ENCODE results near the gene COL4A2. TPM values are rescaled to one million over a fixed set of nuclear protein-coding genes. Genes with fewer than 3 reads are reported as not detected.

Gene COL4A2
- polyA plus RNA-seq, 3 donors = 93.5 to 632 (median 260) TPM

- no peak overlapping the region for H3K27ac ChIP-seq (ENCODE audit: low read depth, low read length)
- WGBS, 3 donors = 53 to 67% (median 64%) methylated on average over 3 of the region's 3 CpGs
These were observed 6.8 kb upstream of the COL4A2 start for GRCh38 chr13:110300090-110300815.

- H3K27ac ChIP-seq (ENCODE audit: low read depth, low read length) = no peak overlapping the region
- 46 to 52% (median 50%) methylated on average over 5 of the region's 5 CpGs for WGBS, 3 donors
These were observed 6.0 kb upstream of the COL4A2 start for GRCh38 chr13:110301083-110301482.

GRCh38 chr13:110301606-110302553 lies 5.2 kb upstream of the COL4A2 start:
- H3K27ac ChIP-seq (ENCODE audit: low read depth, low read length) = no peak overlapping the region
- WGBS, 3 donors = 59 to 64% (median 60%) methylated on average over 20 to 21 of the region's 21 CpGs

GRCh38 chr13:110302997-110303396 lies 4.1 kb upstream of the COL4A2 start:
- WGBS, 3 donors = 43 to 83% (median 82%) methylated on average over 2 of the region's 2 CpGs

GRCh38 chr13:110303644-110304043 lies 3.4 kb upstream of the COL4A2 start:
- H3K27ac ChIP-seq (ENCODE audit: low read depth, low read length) = no peak overlapping the region
- 34 to 73% (median 68%) methylated on average over 7 of the region's 7 CpGs for WGBS, 3 donors

More at GRCh38 chr13:110302997-110303396, 4.1 kb upstream of the COL4A2 start:
- H3K27ac ChIP-seq (ENCODE audit: low read depth, low read length) = no peak overlapping the region

- WGBS, 3 donors = 34 to 58% (median 56%) methylated on average over 4 of the region's 4 CpGs
- no peak overlapping the region for H3K27ac ChIP-seq (ENCODE audit: low read depth, low read length)
These were observed 2.8 kb upstream of the COL4A2 start for GRCh38 chr13:110304256-110304655.

GRCh38 chr13:110305001-110305400 lies 2.1 kb upstream of the COL4A2 start:
- no peak overlapping the region for H3K27ac ChIP-seq (ENCODE audit: low read depth, low read length)
- 17 to 34% (median 27%) methylated on average over 4 of the region's 4 CpGs for WGBS, 3 donors

GRCh38 chr13:110305544-110305943 lies 1.5 kb upstream of the COL4A2 start:
- 23 to 42% (median 31%) methylated on average over 2 of the region's 2 CpGs for WGBS, 3 donors
- H3K27ac ChIP-seq (ENCODE audit: low read depth, low read length) = no peak overlapping the region

GRCh38 chr13:110305949-110306339 lies 1.1 kb upstream of the COL4A2 start:
- no peak overlapping the region for H3K27ac ChIP-seq (ENCODE audit: low read depth, low read length)
- 5 to 21% (median 9%) methylated on average over 6 of the region's 6 CpGs for WGBS, 3 donors

GRCh38 chr13:110306340-110306959 lies 634 bp upstream of the COL4A2 start:
- 3 to 4% (median 3%) methylated on average over 53 of the region's 53 CpGs for WGBS, 3 donors
- peak overlapping the region; percentile 85 for H3K27ac ChIP-seq (ENCODE audit: low read depth, low read length)

GRCh38 chr13:110307767-110308655 lies 927 bp downstream of the COL4A2 start:
- H3K27ac ChIP-seq (ENCODE audit: low read depth, low read length) = no peak overlapping the region
- WGBS, 3 donors = 1 to 2% (median 2%) methylated on average over 64 of the region's 64 CpGs

- H3K27ac ChIP-seq (ENCODE audit: low read depth, low read length) = no peak overlapping the region
- 5 to 9% (median 7%) methylated on average over 31 of the region's 31 CpGs for WGBS, 3 donors
These were observed 1.7 kb downstream of the COL4A2 start for GRCh38 chr13:110308656-110309359.

GRCh38 chr13:110309661-110310524 lies 2.8 kb downstream of the COL4A2 start:
- H3K27ac ChIP-seq (ENCODE audit: low read depth, low read length) = no peak overlapping the region
- WGBS, 3 donors = 69 to 80% (median 76%) methylated on average over 16 of the region's 16 CpGs

- H3K27ac ChIP-seq (ENCODE audit: low read depth, low read length) = no peak overlapping the region
- WGBS, 3 donors = 62 to 68% (median 64%) methylated on average over 13 to 14 of the region's 14 CpGs
These were observed 3.7 kb downstream of the COL4A2 start for GRCh38 chr13:110310541-110311442.

GRCh38 chr13:110311443-110312338 lies 4.6 kb downstream of the COL4A2 start:
- 50 to 66% (median 51%) methylated on average over 29 to 30 of the region's 30 CpGs for WGBS, 3 donors
- H3K27ac ChIP-seq (ENCODE audit: low read depth, low read length) = no peak overlapping the region

Data from adipose tissue (tissue), 3 donors.